Measurements from ENCODE around the gene CDHR5.

- TF ChIP-seq, protein P1, sequence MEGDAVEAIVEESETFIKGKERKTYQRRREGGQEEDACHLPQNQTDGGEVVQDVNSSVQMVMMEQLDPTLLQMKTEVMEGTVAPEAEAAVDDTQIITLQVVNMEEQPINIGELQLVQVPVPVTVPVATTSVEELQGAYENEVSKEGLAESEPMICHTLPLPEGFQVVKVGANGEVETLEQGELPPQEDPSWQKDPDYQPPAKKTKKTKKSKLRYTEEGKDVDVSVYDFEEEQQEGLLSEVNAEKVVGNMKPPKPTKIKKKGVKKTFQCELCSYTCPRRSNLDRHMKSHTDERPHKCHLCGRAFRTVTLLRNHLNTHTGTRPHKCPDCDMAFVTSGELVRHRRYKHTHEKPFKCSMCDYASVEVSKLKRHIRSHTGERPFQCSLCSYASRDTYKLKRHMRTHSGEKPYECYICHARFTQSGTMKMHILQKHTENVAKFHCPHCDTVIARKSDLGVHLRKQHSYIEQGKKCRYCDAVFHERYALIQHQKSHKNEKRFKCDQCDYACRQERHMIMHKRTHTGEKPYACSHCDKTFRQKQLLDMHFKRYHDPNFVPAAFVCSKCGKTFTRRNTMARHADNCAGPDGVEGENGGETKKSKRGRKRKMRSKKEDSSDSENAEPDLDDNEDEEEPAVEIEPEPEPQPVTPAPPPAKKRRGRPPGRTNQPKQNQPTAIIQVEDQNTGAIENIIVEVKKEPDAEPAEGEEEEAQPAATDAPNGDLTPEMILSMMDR (conservative IDR thresholded peaks at IDR 0.05 in 1 of 2, IDR thresholded peaks at IDR 0.05 in 1 of 2; ENCODE audit: extremely low read depth in 1 of 2, insufficient read depth in 1 of 2, low read depth in 1 of 2, low read length in 2 of 2): no peak
- no peak for TF ChIP-seq EZH2 (IDR thresholded peaks at IDR 0.05; ENCODE audit: borderline replicate concordance, low read length)
Observed at GRCh38 chr11:579830-580601, 44.7 kb downstream of the CDHR5 start.
